ENCODE results near the gene PRXL2A. TPM values are rescaled to one million over a fixed set of nuclear protein-coding genes. Genes with fewer than 3 reads are reported as not detected.

The PRXL2A gene
- total and polyA plus RNA-seq, 10 of the 15 experiments (the other 5 are each of a cell fraction or from before 2014, with no cell fraction given) = 2.8 to 15.6 (median 11.1) TPM

DNA sequence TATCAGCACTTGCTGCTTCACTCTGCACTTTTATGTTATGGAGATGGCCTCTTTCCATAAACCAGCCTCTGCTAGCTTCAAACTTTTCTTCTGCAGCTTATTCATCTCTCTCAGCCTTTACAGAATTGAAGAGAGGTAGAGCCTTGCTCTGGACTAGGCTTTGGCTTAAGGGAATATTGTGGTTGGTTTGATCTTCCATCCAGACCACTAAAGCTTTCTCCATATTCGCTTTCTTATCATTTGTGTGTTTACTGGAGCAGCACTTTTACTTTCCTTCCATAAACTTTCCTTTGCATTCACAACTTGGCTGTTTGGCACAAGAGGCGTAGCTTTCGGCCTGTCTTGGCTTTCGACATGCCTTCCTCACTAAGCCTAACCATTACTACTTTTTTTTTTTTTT lies 28.2 kb upstream of the PRXL2A start:
- ChIA-PET CTCF (interaction anchor here (1.3 kb wide), 1 partner anchor 64 kb away, joined by 10 read pairs; no protein-coding TSS in a partner anchor), RAD21 (ENCODE audit: unreplicated experiment) (interaction anchor here (1.4 kb wide), 1 partner anchor 125 kb away, joined by 4 read pairs; no protein-coding TSS in a partner anchor), SMC1A (ENCODE audit: uncharacterized antibody, unreplicated experiment) (interaction anchor here (1.8 to 1.9 kb wide), 2 partner anchors 64 to 125 kb away, joined by 7 read pairs; no protein-coding TSS in a partner anchor), POLR2A (no interaction called here)
- H3K9me3 ChIP-seq (replicated peaks; ENCODE audit: control insufficient read depth, insufficient read depth, low read length) = no peaks in the 10 kb centered on the region; the same call in 2 of the 3 replicates
- intact Hi-C loops (cut with micrococcal nuclease; ENCODE audit: unreplicated experiment) = loop anchor here (5.0 to 10.0 kb wide), 3 partner anchors 122 to 542 kb away; no protein-coding TSS in a partner anchor
- H3K27me3 ChIP-seq (replicated peaks in 1 of 2; ENCODE audit: control insufficient read depth in 2 of 2, insufficient read depth in 2 of 2, low read length in 1 of 2) = peaks cover 0 to 4% of the 10 kb centered on the region in 2 experiments; a peak in 2 of 4 replicates
- H3K9ac ChIP-seq (ENCODE audit: control insufficient read depth, insufficient read depth, low read length) = no peak overlapping the region
- H3K4me1 ChIP-seq (ENCODE audit: control insufficient read depth, insufficient read depth, low read length) = no peaks in the 10 kb centered on the region
- no peak overlapping the region for H3K4me3 ChIP-seq
- TF ChIP-seq NFXL1 (IDR thresholded peaks at IDR 0.05; ENCODE audit: borderline replicate concordance) = no peak
- no peak for TF ChIP-seq YY1 (IDR thresholded peaks at IDR 0.05; ENCODE audit: low read depth, low read length)
- TF ChIP-seq HCFC1 (IDR thresholded peaks at IDR 0.05; ENCODE audit: low read length) = no peak
- TF ChIP-seq SUZ12 (IDR thresholded peaks at IDR 0.05; ENCODE audit: unreplicated experiment) = no peak
- TF ChIP-seq KAT2A (conservative IDR thresholded peaks at IDR 0.05; ENCODE audit: control insufficient read depth, low read depth, low read length) = no peak
- TF ChIP-seq GATAD2B (conservative IDR thresholded peaks at IDR 0.05; ENCODE audit: low read depth) = no peak
- no peak for TF ChIP-seq SMAD1 (IDR thresholded peaks at IDR 0.05; ENCODE audit: low read depth, partially characterized antibody)
- no peak for TF ChIP-seq NRF1 (conservative IDR thresholded peaks at IDR 0.05; ENCODE audit: low read depth, low read length)
- no peak for TF ChIP-seq TCF7 (IDR thresholded peaks at IDR 0.05; ENCODE audit: borderline replicate concordance)
- TF ChIP-seq SMC3 (IDR thresholded peaks at IDR 0.05; ENCODE audit: borderline replicate concordance, low read length) = no peak
- TF ChIP-seq KLF5 (IDR thresholded peaks at IDR 0.05; ENCODE audit: partially characterized antibody) = no peak
- ATAC-seq (no peak), DNase-seq (ENCODE audit: low read depth, low spot score) (no peak), FAIRE-seq (no peak)
- WGBS (ENCODE audit: insufficient coverage, insufficient replicate concordance, low lambda C conversion rate, missing lambda C conversion rate) = 35% methylated on average over 4 of the region's 4 CpGs
- H4K20me1 ChIP-seq (ENCODE audit: control insufficient read depth, insufficient read depth) = no peaks in the 10 kb centered on the region
- BruUV-seq (replicated peaks) = no TSS peak
- H3K4me2 ChIP-seq (ENCODE audit: control insufficient read depth, insufficient read depth) = no peak overlapping the region
- H2AFZ ChIP-seq (ENCODE audit: control insufficient read depth, low read depth, low read length) = no peak overlapping the region
- no peaks in the 10 kb centered on the region for H3K36me3 ChIP-seq (ENCODE audit: control insufficient read depth in 2 of 2, insufficient read depth in 2 of 2, low read length in 1 of 2)
- in situ Hi-C loops (cut with MboI) = loop anchor here (5.0 kb wide), 1 partner anchor 127 kb away; no protein-coding TSS in a partner anchor
- no peak overlapping the region for H3K27ac ChIP-seq (ENCODE audit: control insufficient read depth, insufficient read depth)
- H3K79me2 ChIP-seq (ENCODE audit: control insufficient read depth, insufficient read depth, low read length) = no peaks in the 10 kb centered on the region

All from GM12878 (cell line).